Kidney (tissue), 14 donors: ENCODE data around the gene SLC22A23. TPM values are rescaled to one million over a fixed set of nuclear protein-coding genes. Genes with fewer than 3 reads are reported as not detected.

ENCODE experiments used
- DNase-seq, 5 donors: peaks; one replicate each; pipeline ENCODE4 v3.0.0-alpha.2; 2013 to 2020
- FAIRE-seq: peaks from 2 replicates; lab custom pipeline; 2012; peaks lifted over from hg19 to GRCh38; lab: Jason Lieb, UNC
- H3K27ac ChIP-seq, 2 donors: one replicate each; pipeline ENCODE4 v1.7.0; 2013; ENCODE audit warnings: low read depth in 2 of 2, low read length in 2 of 2, inconsistent platforms in 1 of 2
- H3K27me3 ChIP-seq: one replicate; pipeline ENCODE4 v1.7.1; 2013; ENCODE audit warnings: low read length, inconsistent platforms; ENCODE audit not compliant: control insufficient read depth, insufficient read depth
- H3K36me3 ChIP-seq, 3 donors: one replicate each; pipeline versions ENCODE4 v1.7.0 to v1.7.1; 2013; ENCODE audit warnings: low read length in 3 of 3, control low read depth in 1 of 3, inconsistent platforms in 1 of 3; ENCODE audit not compliant: insufficient read depth in 3 of 3, control insufficient read depth in 2 of 3
- H3K4me1 ChIP-seq, 3 donors: one replicate each; pipeline versions ENCODE4 v1.7.0 to v1.7.1; 2013; ENCODE audit warnings: low read length in 3 of 3, inconsistent platforms in 1 of 3, low read depth in 1 of 3; ENCODE audit not compliant: control insufficient read depth in 2 of 3, insufficient read depth in 2 of 3
- H3K4me3 ChIP-seq, 3 donors: one replicate each; pipeline versions ENCODE4 v1.7.0 to v1.8.1; 2013; ENCODE audit warnings: low read length in 3 of 3, control low read depth in 1 of 3, inconsistent platforms in 1 of 3
- H3K9ac ChIP-seq, 3 donors: one replicate each; pipeline versions ENCODE4 v1.7.0 to v1.7.1; 2013; ENCODE audit warnings: low read length in 3 of 3, control low read depth in 1 of 3, inconsistent platforms in 1 of 3
- H3K9me3 ChIP-seq, 3 donors: one replicate each; pipeline versions ENCODE4 v1.7.0 to v1.7.1; 2013; ENCODE audit warnings: low read length in 3 of 3, control low read depth in 1 of 3, inconsistent platforms in 1 of 3; ENCODE audit not compliant: control insufficient read depth in 2 of 3, insufficient read depth in 1 of 3
- CTCF ChIP-seq: IDR thresholded peaks from 3 replicates; pipeline ENCODE4 v1.5.1; 2012; ENCODE audit warnings: mild to moderate bottlenecking, moderate library complexity, borderline replicate concordance; ENCODE audit not compliant: insufficient read depth; ENCODE audit errors: extremely low read depth
- intact Hi-C: fragments of 100-400 bp; cut with DNase I; formaldehyde crosslinking; loops from one replicate; pipeline ENCODE4 v1.11.1; 2022
- polyA plus RNA-seq: library from polyadenylated mRNA; stranded (reverse); fragments of 350-450 nt; fragmentation: Illumina TruSeq; extraction: RNeasy Lipid Tissue Mini Kit (QIAGEN cat#74804); gene quantifications from one replicate; pipeline ENCODE4 v1.2.3, GENCODE V29; 2014; ENCODE audit warnings: low read depth, low replicate concordance; ENCODE audit not compliant: insufficient read depth
- total RNA-seq: library from RNA; stranded (reverse); fragmentation: NEBNext Ultra II Directional; extraction: Animal tissue kit (Norgen Biotek cat#: 25700); gene quantifications from one replicate; pipeline ENCODE4 v1.2.1, GENCODE V29; 2021
- donor health status: control.
- donor health status: control.
- donor health status: control.
- donor health status: control.
- donor health status: control.
- donor health status: DM: yes; HTN: yes; CAD: no.
- donor health status: Normal renal cell carcinoma (clear cell type).

The SLC22A23 gene
- total and polyA plus RNA-seq, 2 donors from 2014 or later, result 5.3 to 5.7 TPM

DNA sequence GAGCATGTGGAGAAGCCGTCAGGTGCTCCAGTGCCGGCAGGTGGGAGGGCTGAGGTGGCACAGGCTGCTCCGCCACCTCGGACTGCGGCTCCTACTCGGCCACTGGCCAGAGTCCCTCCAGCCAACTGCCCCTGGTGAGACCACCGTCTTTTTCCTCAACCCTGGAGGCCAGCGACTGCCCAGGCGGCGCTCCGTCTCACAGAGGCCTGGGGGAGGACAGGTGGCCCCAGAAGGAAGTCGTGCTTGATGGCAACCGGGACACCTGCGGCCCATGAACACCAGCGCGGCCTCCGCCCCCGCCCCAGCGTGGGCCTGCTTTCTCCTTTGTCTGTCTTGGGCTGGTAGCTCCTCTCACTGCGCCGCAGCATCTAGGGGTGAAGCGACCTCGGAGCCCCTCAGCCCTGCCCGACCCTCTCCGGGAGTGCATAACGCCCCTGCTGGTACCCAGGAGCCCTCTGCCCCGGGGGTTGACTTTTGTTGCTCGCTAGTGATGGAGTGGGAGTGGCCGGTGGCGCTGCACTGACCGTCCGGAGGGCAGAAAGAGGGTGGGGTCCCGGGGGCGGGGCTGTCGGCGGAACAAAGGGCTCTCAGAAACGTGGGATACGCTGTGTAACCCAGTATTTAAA, 228.7 kb downstream of the SLC22A23 start:
- Histone ChIP-seq H3K4me3 (peak overlapping the region in 2 of 3 donors; percentile 31 to 55), H3K4me1 (peaks cover 0 to 29% (median 11%) of the 10 kb centered on the region in 3 donors), H3K27me3 (peaks cover 8% of the 10 kb centered on the region), H3K9me3 (no peaks in the 10 kb centered on the region), H3K36me3 (no peaks in the 10 kb centered on the region), H3K9ac (no peak overlapping the region), H3K27ac (no peak overlapping the region)
- DNase-seq (peak; percentile 77 to 94 (median 82)), FAIRE-seq (no peak)
- intact Hi-C loops, result no loop called here
- no peak for TF ChIP-seq CTCF

DNA sequence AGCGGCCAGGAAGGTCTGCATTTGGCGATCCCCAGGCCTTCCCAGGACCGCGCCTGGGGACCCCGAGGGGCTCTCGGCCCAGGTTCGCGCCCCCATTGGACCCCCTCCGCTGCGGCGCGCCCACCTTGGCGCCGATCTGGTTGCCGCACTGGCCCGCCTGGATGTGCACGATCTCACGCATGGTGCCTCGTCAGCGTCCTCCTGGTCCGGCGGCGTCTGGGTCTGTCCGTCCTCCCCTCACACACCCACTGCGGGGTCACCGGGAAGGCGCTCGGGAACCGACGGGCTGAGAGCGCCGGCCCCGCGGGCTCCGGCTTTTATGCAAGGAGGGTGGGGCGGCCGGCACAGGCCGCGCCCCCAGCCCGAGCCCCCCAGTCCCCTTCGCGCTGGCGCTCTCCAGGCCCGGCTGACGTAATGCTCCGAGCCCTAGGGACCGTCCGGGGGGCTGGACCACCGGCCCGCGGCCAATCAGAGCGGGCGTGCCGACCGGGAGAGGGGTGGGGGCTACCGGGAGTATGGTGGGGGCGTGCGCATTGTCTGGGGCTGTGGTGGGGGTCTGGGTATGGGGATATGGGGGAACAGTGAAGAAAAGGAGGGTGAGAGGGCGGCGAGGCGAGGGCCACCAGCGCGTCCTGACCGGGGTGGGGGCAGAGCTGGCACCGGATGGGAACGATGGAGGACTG, 229.3 kb downstream of the SLC22A23 start, which contains the start of gene TUBB2B:
Gene TUBB2B, minus strand, starts transcription at position 291 of the 683 bp plus-strand sequence. Its CDS starts 110 bp downstream, at position 181.
- H3K4me1 ChIP-seq, result peaks cover 0 to 29% (median 11%) of the 10 kb centered on the region in 3 donors
- peak; percentile 86 to 97 (median 96) for DNase-seq
- intact Hi-C loops, result no loop called here
- peak within 1 kb of the TSS in 2 of 3 donors; percentile 22 to 26 for H3K9ac ChIP-seq
- no peaks in the 10 kb centered on the region for H3K9me3 ChIP-seq
- no peaks in the 10 kb centered on the region for H3K36me3 ChIP-seq
- FAIRE-seq, result no peak
- H3K4me3 ChIP-seq, result peak within 1 kb of the TSS; percentile 26 to 59 (median 55)
- peaks cover 8% of the 10 kb centered on the region for H3K27me3 ChIP-seq
- no peak for TF ChIP-seq CTCF
- H3K27ac ChIP-seq, result no peak within 1 kb of the TSS

- DNase-seq (peak; percentile 80 to 91 (median 90)), FAIRE-seq (no peak)
- Histone ChIP-seq H3K36me3 (no peaks in the 10 kb centered on the region), H3K27me3 (peaks cover 8% of the 10 kb centered on the region), H3K4me1 (peaks cover 0 to 25% (median 11%) of the 10 kb centered on the region in 3 donors), H3K9me3 (no peaks in the 10 kb centered on the region), H3K27ac (no peak overlapping the region), H3K4me3 (peak overlapping the region; percentile 26 to 59 (median 55)), H3K9ac (peak overlapping the region in 2 of 3 donors; percentile 22 to 26)
- no peak for TF ChIP-seq CTCF
- intact Hi-C loops, result no loop called here
Measured at GRCh38 chr6:3226481-3227362, 230.1 kb downstream of the SLC22A23 start.
